K562 treated with DMSO at 1 percent for 4 hours (cell line): Measurements from ENCODE around the gene NANOGP8. TPM values are rescaled to one million over a fixed set of nuclear protein-coding genes. Genes with fewer than 3 reads are reported as not detected.

Experiments used
- total RNA-seq: library from RNA; unstranded; fragments of 300-600 nt; gene quantifications from 2 replicates; pipeline ENCODE4 v1.2.3, GENCODE V29; 2022; ENCODE audit not compliant: insufficient read depth

The NANOGP8 gene
- total RNA-seq, result not detected in 2 replicates

DNA sequence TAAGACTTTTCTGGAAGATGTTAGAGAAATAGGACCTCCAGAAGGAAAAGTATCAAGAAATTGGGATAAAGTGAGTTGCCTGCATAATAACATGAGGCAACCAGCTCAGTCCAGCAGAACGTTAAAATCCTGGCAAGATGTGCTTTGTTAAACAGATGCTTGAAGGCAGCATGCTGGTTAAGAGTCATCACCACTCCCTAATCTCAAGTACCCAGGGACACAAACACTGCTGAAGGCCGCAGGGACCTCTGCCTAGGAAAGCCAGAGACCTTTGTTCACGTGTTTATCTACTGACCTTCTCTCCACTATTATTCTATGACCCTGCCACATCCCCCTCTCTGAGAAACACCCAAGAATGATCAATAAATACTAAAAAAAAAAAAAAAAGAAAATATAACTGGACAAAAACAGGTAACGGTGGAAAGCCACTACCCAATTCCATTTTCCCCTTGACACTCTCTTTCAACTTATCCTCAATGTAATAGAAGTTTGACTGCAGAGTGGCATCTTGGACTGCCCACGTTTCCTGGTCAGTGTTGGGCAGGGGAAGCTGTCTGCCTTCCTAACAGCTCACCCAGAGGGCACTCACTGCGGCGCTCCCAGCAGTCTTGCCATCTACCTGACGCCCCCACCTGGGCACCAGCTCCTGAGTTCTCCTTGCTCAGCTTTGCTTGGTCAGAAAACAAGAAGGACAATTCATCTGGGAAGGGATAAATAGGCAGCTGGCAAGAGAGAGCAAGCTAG is at the start of gene NANOGP8:
TSS of gene NANOGP8 (minus strand) at position 120 of the 744 bp plus-strand sequence. CDS start 185 bp downstream, outside the sequence.

Other genes with a start within 250 kb of the NANOGP8 start
- 8.4 TPM in 2 replicates for gene AQR, start 115.6 kb downstream of the NANOGP8 start, total RNA-seq
- gene ZNF770, start 97.0 kb downstream of the NANOGP8 start, total RNA-seq, result 7.4 and 10.0 TPM in 2 replicates